ENCODE results near the gene GOLGA8R.
"Not testable (repeated sequence)": the region's sequence is repeated elsewhere in the genome, so short reads cannot be mapped to it uniquely, and the experiment has no call there.

DNA sequence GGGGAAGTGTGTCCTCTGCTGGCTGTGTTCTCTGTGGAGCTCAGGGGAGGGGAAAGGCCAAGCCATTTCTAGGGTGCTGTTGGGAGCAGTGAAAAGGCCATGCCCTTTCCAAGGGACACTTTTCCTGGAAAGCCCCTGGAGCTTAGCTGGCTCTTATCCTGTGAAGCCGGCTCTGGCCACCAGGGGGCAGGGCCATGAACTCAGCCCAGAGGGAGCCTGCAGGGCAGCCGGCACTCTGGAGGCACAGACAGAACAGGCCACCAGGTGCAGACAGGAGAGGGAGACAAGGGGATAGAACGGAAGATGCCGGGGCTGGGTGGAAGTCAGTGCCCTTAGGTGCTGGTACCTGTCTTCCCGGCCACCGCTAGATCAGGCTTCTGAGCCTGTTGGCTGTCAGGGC, 15.1 kb downstream of the GOLGA8R start:
- TF ChIP-seq, protein P1, sequence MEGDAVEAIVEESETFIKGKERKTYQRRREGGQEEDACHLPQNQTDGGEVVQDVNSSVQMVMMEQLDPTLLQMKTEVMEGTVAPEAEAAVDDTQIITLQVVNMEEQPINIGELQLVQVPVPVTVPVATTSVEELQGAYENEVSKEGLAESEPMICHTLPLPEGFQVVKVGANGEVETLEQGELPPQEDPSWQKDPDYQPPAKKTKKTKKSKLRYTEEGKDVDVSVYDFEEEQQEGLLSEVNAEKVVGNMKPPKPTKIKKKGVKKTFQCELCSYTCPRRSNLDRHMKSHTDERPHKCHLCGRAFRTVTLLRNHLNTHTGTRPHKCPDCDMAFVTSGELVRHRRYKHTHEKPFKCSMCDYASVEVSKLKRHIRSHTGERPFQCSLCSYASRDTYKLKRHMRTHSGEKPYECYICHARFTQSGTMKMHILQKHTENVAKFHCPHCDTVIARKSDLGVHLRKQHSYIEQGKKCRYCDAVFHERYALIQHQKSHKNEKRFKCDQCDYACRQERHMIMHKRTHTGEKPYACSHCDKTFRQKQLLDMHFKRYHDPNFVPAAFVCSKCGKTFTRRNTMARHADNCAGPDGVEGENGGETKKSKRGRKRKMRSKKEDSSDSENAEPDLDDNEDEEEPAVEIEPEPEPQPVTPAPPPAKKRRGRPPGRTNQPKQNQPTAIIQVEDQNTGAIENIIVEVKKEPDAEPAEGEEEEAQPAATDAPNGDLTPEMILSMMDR (conservative IDR thresholded peaks at IDR 0.05), result peak; percentile 30; the same call in 1 of the 2 replicates
- not testable (repeated sequence) for TF ChIP-seq EZH2 (IDR thresholded peaks at IDR 0.05; ENCODE audit: low read depth)

All from PC-9 (cell line).